Prostate gland (tissue), 2 donors: ENCODE data around the gene BEAN1.

Experiments used
- CTCF ChIP-seq, 4 experiments: fragments of 200-600 bp in 2 of 4; fragments of 450-650 bp in 2 of 4; sonication (generic) in 2 of 4; IDR thresholded peaks; 1 replicate in 3 of 4; 2 replicates in 1 of 4; pipeline ENCODE4 v1.5.1; 2016 to 2019; ENCODE audit warnings: antibody characterized with exemption in 4 of 4, mild to moderate bottlenecking in 2 of 4, moderate library complexity in 2 of 4
- POLR2AphosphoS5 ChIP-seq: sonication (generic); formaldehyde crosslinking; IDR thresholded peaks from one replicate; pipeline ENCODE4 v1.6.1; 2017; ENCODE audit warnings: antibody characterized with exemption

GRCh38 chr16:66440271-66440802 is 13.2 kb downstream of the BEAN1 start:
- TF ChIP-seq POLR2AphosphoS5: no peak
- TF ChIP-seq CTCF (IDR thresholded peaks at IDR 0.05): no peak
